ENCODE measurements around the gene USP34. TPM values are rescaled to one million over a fixed set of nuclear protein-coding genes. Genes with fewer than 3 reads are reported as not detected.

The USP34 gene
- polyA plus RNA-seq, 3 donors: 111 to 154 (median 132) TPM

DNA sequence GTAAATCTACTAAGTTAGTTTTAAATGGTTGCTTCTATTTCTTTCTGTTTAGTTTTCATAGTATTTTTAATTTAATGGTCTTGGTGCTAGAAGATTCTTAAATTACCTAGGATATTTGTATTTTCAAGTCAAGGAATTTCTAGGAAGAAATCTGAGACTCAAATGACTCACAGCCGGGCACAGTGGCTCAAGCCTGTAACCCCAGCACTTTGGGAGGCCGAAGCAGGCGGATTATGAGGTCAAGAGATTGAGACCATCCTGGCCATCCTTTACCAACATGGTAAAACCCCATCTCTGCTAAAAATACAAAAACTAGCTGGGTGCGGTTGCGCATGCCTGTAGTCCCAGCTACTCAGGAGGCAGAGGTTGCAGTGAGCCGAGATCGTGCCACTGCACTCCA, 213.4 kb downstream of the USP34 start:
- no peak for DNase-seq

GRCh38 chr2:61255580-61256437, 215.1 kb downstream of the USP34 start:
- DNase-seq: no peak

DNA sequence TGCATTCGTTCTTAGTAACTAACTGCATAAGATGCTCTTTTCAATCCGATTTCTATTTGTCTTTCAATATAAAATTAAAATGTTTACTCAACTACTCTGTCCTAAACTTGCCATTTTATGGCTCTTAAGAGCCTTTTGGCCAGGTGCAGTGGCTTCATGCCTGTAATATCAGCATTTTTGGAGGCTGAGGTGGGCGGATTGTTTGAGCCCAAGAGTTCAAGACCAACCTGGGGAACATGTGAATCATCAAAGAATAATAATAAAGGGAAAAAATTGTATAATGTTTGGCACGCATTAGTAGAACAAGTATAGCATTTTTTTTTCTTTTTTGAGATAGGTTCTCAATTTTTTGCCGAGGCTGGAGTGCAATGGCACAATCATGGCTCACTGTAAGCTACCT, 216.4 kb downstream of the USP34 start:
- no peak for DNase-seq

- DNase-seq: no peak
Measured at GRCh38 chr2:61253136-61253535, 217.8 kb downstream of the USP34 start.

- DNase-seq: no peak
Measured at GRCh38 chr2:61252031-61252430, 218.9 kb downstream of the USP34 start.

- no peak for DNase-seq
Measured at GRCh38 chr2:61249521-61250071, 221.3 kb downstream of the USP34 start.

DNA sequence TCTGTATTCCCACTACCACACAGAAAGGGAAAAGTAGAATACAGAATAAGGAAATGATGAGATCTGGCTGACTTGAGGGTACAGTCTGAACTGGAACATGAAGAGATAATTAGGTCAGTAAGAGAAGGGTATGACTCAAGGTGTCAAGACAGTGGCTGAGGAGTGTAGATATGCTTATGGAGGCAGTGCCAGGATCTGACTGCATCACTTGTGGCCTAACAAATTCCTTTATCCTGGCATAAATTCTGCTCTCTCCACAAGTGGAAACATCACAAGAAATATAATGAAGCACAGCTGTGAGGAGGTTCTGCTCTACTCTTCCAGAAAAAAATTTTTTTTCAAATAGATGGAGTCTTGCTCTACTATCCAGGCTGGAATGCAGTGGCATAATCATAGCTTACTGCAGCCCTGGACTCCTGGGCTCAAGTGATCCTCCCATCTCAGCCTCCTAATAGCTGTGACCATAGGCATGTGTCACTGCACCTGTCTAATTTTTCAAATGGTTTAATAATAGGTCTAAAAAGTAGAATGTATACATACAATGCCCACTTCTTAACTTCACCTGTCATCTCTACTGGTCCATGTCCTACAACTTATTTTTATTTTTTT, 223.6 kb downstream of the USP34 start:
- DNase-seq: no peak

- DNase-seq: no peak
Measured at GRCh38 chr2:61244694-61245093, 226.2 kb downstream of the USP34 start.

GRCh38 chr2:61241266-61241665, 229.6 kb downstream of the USP34 start:
- no peak for DNase-seq

DNA sequence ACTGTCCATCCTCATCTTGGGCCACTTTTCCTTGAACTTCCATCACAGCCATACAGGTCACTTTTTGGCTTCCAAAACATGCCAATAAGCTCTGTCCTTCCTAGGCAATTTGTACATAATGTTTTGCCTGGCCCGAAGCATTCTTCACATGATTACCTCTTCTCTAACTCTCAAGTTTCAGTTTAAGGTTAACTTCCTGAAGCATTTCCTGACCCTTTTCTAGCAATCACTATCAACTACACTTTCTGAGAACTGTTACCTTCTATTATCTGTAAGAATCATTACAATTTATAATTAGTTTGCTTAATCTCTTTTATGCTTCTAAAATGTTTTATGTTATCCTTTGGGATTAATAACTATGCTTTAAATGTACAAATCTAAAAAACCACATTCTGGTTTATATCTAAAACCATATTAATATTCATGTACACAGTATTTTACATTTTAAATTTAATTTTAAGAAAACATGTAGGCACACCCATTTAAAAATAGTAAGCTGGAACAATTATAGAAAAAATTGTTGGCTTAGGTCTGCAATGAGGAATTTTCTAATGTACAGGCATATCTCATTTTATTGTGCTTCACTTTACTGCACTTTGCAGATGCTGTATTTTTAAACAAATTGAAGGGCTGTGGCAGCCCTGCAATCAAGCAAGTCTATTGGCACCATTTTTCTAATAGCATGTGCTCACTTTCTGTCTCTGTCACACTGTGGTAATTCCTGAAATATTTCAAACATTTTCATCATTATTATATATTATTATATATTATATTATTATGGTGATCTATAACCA, 232.5 kb downstream of the USP34 start:
- DNase-seq: no peak

DNA sequence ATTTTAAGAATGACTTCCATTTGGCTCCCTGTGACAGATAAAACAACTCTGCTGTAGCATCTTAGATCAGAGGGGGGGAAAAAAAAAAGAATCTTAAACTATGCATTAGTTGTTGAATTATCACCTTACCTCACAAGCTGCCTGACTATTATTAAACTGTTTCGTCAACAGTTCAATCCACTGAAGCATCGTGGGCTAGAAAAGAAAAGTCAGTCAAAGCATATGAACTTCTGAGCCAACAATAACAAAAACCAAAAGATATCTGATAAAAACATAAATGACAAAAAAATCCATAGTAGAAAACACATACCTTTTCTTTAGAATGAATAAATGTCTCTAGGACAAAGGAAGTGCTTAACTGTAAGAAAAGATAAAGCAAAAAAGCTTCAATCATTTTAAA, 235.2 kb downstream of the USP34 start:
- DNase-seq: no peak

DNA sequence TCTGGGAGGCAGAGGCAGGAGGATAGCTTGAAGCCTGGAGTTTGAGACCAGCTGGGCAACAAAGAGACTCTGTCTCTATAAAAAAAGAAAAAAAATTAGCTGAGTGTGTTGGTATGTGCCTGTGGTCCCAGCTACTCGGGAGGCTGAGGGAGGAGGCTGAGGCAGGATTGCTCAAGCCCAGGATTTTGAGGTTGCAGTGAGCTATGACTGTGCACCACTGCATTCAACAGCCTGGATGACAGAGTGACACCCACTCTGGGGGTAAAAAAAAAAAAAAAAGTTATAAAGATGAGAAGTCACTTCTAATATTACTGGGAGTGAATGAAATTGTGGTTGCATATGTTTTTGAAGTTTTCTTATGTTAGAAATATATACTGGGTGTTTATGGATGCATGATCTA, 237.3 kb downstream of the USP34 start:
- no peak for DNase-seq

- DNase-seq: no peak
Measured at GRCh38 chr2:61229936-61230335, 241.0 kb downstream of the USP34 start.

DNA sequence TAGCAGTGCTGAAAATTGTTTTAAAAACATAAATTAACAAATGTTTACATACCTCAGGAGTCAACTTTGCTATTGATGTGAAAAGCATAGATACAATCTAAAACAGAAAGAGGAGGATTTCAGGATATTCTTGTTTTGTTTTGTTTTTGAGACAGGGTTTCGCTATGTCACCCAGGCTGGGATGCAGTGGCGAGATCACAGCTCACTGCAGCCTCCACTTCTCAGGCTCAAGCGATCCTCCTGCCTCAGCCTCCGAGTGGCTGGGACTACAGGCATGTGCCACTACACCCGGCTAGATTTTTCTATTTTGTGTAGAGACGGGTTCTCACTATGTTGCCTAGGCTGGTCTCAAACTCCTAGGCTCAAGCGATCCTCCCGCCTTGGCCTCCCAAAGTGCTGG, 248.3 kb downstream of the USP34 start:
- DNase-seq: no peak

GRCh38 chr2:61221819-61222218, 249.1 kb downstream of the USP34 start:
- no peak for DNase-seq

- DNase-seq: no peak
Measured at GRCh38 chr2:61220768-61221167, 250.1 kb downstream of the USP34 start.

GRCh38 chr2:61218817-61219170, 252.1 kb downstream of the USP34 start:
- no peak for DNase-seq

- no peak for DNase-seq
Measured at GRCh38 chr2:61218076-61218816, 252.6 kb downstream of the USP34 start.

DNA sequence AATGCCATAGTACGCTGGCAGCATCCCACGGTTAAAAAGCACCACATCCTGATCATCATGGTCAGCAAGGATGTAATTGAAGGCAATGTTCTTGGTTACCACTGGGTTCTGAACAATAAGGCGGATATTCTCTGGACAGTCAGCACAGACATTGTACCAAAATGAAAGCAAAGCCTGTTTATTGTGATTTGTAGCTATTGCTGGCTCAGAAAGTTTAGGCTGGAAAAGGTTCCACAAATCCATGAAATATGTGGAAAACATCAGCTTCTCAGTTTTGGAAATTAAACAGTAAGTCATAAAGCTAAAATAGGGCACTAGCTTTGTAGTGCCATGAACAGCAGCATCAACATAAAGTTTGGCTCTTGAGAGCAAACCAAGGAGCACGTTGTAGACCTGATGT, 256.7 kb downstream of the USP34 start:
- DNase-seq: no peak

GRCh38 chr2:61210332-61210981, 260.4 kb downstream of the USP34 start:
- DNase-seq: no peak

DNA sequence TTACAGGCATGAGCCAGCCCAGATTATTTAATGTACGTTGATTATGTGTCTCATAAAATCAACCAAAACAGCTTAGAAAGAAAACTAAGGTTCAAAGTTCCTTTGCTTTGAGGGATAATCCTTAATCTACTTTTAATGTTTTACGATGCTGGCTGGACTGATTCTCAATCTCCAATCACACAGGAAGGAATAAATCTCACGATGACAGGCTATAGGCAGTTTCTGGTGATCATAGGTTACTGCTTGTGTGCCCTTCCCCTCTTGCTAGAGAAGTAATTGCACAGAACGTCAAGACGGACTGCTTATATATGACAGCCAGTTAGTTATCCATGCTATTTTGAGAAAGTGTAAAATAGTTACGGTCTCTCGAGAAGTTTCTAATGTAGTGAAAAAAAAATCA, 265.8 kb downstream of the USP34 start:
- no peak for DNase-seq

Measured in renal pelvis (tissue), 4 donors.